CD4-positive, alpha-beta T cell treated with Interleukin-21 for 1 hour (primary cell): ENCODE data around the gene TAS2R43.
"Not testable (repeated sequence)": the region's sequence is repeated elsewhere in the genome, so short reads cannot be mapped to it uniquely, and the experiment has no call there.

Source experiments
- DNase-seq: peaks from one replicate; pipeline ENCODE4 v3.0.0-alpha.2; 2020

Gene TAS2R43

DNA sequence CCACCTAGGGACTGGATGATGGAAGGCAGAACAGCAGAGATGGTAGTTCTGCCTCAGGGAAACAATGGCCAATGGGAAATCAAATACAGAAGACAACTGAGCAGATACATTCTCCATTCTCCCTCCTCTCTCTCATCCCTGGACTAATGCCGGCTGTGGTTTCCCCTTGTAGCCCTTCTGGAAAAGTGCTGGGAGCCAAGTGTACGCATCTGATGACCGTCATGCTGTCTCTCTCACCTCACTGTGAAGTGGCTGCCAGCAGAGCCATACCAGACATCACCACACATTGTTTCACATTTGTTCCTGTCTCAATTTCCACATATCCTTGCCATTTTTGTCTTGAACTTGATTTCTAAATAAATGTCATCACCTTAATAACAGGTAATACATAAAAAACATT, 33.1 kb downstream of the TAS2R43 start:
- DNase-seq = no peak

DNA sequence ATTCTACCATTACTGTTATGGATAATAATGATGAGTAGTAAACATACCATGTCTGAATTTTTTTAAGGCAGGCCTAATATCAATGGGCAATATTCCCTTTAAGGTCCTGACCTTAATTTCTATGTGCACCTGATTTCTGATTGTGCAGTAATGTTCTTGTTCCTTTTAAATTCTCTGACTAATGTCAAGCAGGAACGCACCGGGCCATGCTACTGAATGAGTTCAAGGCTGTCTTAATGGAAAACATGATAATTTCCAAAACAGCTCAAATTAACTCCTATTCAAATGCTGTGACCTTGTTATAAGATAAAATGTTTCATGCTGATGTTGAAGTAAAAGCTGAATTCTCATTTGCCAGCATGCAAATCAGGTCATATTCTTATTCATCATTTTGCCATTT, 36.8 kb downstream of the TAS2R43 start:
- DNase-seq = no peak

DNA sequence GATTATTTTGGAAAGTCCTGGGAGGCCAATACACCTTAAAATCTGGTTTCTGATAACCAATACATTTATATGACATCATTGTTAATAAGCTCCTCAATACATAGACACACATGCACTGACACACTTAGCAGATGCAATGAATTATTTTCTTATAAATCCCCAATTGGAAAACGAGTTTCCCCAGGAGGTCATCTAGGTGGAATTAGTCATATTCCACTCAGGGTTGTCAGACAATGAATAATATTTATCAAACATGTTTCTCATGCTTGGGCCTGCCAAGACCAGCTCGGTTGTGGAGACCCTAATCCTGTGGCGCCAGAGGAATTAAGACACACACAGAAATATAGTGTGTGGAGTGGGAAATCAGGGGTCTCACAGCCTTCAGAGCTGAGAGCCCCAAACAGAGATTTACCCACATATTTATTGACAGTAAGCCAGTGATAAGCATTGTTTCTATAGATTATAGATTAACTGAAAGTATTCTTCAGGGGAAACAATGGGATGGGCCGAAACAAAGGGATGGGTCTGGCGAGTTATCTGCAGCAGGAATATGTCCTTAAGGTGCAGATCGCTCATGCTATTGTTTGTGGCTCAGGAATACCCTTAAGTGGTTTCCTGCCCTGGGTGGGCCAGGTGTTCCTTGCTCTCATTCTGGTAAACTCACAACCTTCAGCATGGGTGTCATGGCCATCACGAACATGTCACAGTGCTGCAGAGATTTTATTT, 42.1 kb downstream of the TAS2R43 start:
- not testable (repeated sequence) for DNase-seq

DNA sequence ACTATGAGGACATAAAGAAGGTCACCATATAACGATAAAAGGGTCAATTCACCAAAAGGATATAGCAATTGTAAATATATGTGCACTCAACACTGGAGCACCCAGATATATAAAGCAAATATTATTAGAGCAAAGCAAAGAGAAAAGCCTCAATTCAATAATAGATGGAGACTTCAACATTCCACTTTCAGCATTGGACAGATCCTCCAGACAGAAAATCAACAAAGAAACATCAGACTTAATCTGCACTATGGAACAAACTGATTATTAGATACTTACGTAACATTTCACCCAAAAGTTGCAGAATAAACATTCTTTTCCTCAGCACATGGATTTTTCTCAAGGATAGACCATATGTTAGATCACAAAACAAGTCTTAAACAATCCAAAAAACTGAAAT, 50.7 kb downstream of the TAS2R43 start:
- not testable (repeated sequence) for DNase-seq
